Endothelial cell of umbilical vein (primary cell): ENCODE results near the gene ZBTB25.

ENCODE experiments used
- CTCF ChIP-seq, 2 donors: IDR thresholded peaks; 1 replicate in 1 of 2; 2 replicates in 1 of 2; pipeline ENCODE4 v1.5.1; 2011; ENCODE audit warnings: low read length in 2 of 2, mild to moderate bottlenecking in 2 of 2, moderate library complexity in 2 of 2, control low read depth in 1 of 2, inconsistent platforms in 1 of 2, low read depth in 1 of 2; ENCODE audit not compliant: insufficient read depth in 1 of 2; ENCODE audit errors: extremely low read depth in 1 of 2
- EZH2 ChIP-seq: IDR thresholded peaks from 2 replicates; pipeline ENCODE4 v1.6.1; 2012; ENCODE audit warnings: borderline replicate concordance, low read depth, mild to moderate bottlenecking, moderate library complexity, low read length, inconsistent platforms; ENCODE audit not compliant: severe bottlenecking
- MAX ChIP-seq: IDR thresholded peaks from 2 replicates; pipeline ENCODE4 v1.6.1; 2011; ENCODE audit not compliant: insufficient read depth, insufficient read length
- POLR2A ChIP-seq: IDR thresholded peaks from 2 replicates; pipeline ENCODE4 v1.6.1; 2012; ENCODE audit warnings: low read depth, mild to moderate bottlenecking, control low read depth, low read length
- POLR2AphosphoS5 ChIP-seq: IDR thresholded peaks from 2 replicates; pipeline ENCODE4 v1.6.1; 2012; ENCODE audit warnings: low read depth, mild to moderate bottlenecking, control low read depth, low read length, moderate library complexity; ENCODE audit not compliant: insufficient read depth

GRCh38 chr14:64541972-64542835 lies 38.6 kb upstream of the ZBTB25 start:
- TF ChIP-seq CTCF (IDR thresholded peaks at IDR 0.05; ENCODE audit: extremely low read depth in 1 of 2, insufficient read depth in 1 of 2, low read depth in 1 of 2, low read length in 2 of 2) (no peak), POLR2A (no peak), MAX (no peak), POLR2AphosphoS5 (no peak), EZH2 (peak; percentile 97)
